MM.1S (cell line): ENCODE data around the gene KRT84.

Source experiments
- DNase-seq: peaks from one replicate; pipeline ENCODE4 v3.0.0-alpha.2; 2015
- H2AFZ ChIP-seq: fragments of 300-600 bp; sonication (generic); 2 replicates; pipeline ENCODE4 v1.6.0; 2016; ENCODE audit warnings: antibody characterized with exemption, low read length
- H3F3A ChIP-seq: fragments of 300-600 bp; sonication (generic); 2 replicates; pipeline ENCODE4 v1.6.1; 2016; ENCODE audit warnings: mild to moderate bottlenecking, antibody characterized with exemption, low read length, moderate library complexity, mixed read lengths; ENCODE audit not compliant: insufficient read depth
- H3K27ac ChIP-seq: fragments of 300-600 bp; sonication (generic); 2 replicates; pipeline ENCODE4 v1.5.1; 2016; ENCODE audit warnings: mild to moderate bottlenecking, low read length
- H3K27me3 ChIP-seq: fragments of 300-600 bp; sonication (generic); replicated peaks from 2 replicates; pipeline ENCODE4 v1.6.0; 2016; ENCODE audit warnings: low read length; ENCODE audit not compliant: insufficient read depth
- H3K36me3 ChIP-seq: fragments of 300-600 bp; sonication (generic); replicated peaks from 2 replicates; pipeline ENCODE4 v1.6.1; 2016; ENCODE audit warnings: mild to moderate bottlenecking, low read length, mixed read lengths; ENCODE audit not compliant: insufficient read depth
- H3K4me1 ChIP-seq: fragments of 300-600 bp; sonication (generic); 2 replicates; pipeline ENCODE4 v1.6.1; 2016; ENCODE audit warnings: low read length, mixed read lengths
- H3K4me2 ChIP-seq: fragments of 300-600 bp; sonication (generic); 2 replicates; pipeline ENCODE4 v1.6.0; 2016; ENCODE audit warnings: low read depth, low read length
- H3K4me3 ChIP-seq: fragments of 300-600 bp; sonication (generic); 2 replicates; pipeline ENCODE4 v1.5.1; 2016; ENCODE audit warnings: low read length, mixed read lengths
- H3K79me2 ChIP-seq: fragments of 300-600 bp; sonication (generic); 2 replicates; pipeline ENCODE4 v1.6.1; 2016; ENCODE audit warnings: mixed run types, low read length, mixed read lengths
- H3K9ac ChIP-seq: fragments of 300-600 bp; sonication (generic); 2 replicates; pipeline ENCODE4 v1.6.1; 2016; ENCODE audit warnings: low read length, mixed read lengths
- H3K9me2 ChIP-seq: fragments of 300-600 bp; sonication (generic); replicated peaks from 2 replicates; pipeline ENCODE4 v1.6.1; 2016; ENCODE audit warnings: mild to moderate bottlenecking, low read length, mixed read lengths; ENCODE audit not compliant: insufficient read depth
- H3K9me3 ChIP-seq: fragments of 300-600 bp; sonication (generic); replicated peaks from 2 replicates; pipeline ENCODE4 v1.6.1; 2016; ENCODE audit warnings: mild to moderate bottlenecking, low read length, mixed read lengths; ENCODE audit not compliant: insufficient read depth
- H4K20me1 ChIP-seq: fragments of 300-600 bp; sonication (generic); 2 replicates; pipeline ENCODE4 v1.6.1; 2016; ENCODE audit warnings: mild to moderate bottlenecking, low read length, moderate library complexity, mixed read lengths; ENCODE audit not compliant: insufficient read depth
- EZH2 ChIP-seq: fragments of 300-600 bp; sonication (generic); optimal IDR thresholded peaks from 2 replicates; pipeline ENCODE3; 2017; ENCODE audit warnings: low read depth, mild to moderate bottlenecking, antibody characterized with exemption, low read length, mixed read lengths
- EZH2phosphoT487 ChIP-seq: fragments of 300-600 bp; sonication (generic); IDR thresholded peaks from 2 replicates; pipeline ENCODE4 v1.6.1; 2018; ENCODE audit warnings: antibody characterized with exemption, low read length
- TF ChIP-seq, protein P1 (sequence below): fragments of 300-600 bp; sonication (generic); IDR thresholded peaks from 2 replicates; pipeline ENCODE4 v1.5.1; 2016; ENCODE audit warnings: antibody characterized with exemption, low read length, mixed read lengths

KRT84 gene

DNA sequence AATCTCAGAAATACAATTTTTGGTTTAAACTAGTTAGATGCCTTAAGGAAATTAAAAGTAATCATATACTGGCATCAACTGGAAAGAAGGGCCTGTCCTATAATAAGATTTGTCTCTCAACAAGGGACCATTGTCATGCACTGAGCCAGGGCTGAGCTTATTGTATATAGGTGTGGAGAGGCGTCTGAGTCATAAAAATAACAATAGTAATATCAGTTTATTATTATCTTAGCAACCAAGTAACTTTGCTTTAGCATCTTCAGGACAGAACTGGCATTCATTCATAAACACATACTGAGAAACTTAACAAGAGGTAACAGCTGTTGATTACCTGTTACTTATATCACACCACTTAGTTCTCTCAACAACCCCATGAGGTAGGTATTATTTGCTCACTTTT is 41.6 kb upstream of the KRT84 start:
- no peak overlapping the region for H3K27ac ChIP-seq
- H3K27me3 ChIP-seq: peaks cover 76% of the 10 kb centered on the region
- no peak overlapping the region for H3K9ac ChIP-seq
- no peak overlapping the region for H2AFZ ChIP-seq
- H3K36me3 ChIP-seq: no peaks in the 10 kb centered on the region
- no peak for DNase-seq
- no peaks in the 10 kb centered on the region for H3K9me3 ChIP-seq
- no peaks in the 10 kb centered on the region for H4K20me1 ChIP-seq
- TF ChIP-seq, protein P1, sequence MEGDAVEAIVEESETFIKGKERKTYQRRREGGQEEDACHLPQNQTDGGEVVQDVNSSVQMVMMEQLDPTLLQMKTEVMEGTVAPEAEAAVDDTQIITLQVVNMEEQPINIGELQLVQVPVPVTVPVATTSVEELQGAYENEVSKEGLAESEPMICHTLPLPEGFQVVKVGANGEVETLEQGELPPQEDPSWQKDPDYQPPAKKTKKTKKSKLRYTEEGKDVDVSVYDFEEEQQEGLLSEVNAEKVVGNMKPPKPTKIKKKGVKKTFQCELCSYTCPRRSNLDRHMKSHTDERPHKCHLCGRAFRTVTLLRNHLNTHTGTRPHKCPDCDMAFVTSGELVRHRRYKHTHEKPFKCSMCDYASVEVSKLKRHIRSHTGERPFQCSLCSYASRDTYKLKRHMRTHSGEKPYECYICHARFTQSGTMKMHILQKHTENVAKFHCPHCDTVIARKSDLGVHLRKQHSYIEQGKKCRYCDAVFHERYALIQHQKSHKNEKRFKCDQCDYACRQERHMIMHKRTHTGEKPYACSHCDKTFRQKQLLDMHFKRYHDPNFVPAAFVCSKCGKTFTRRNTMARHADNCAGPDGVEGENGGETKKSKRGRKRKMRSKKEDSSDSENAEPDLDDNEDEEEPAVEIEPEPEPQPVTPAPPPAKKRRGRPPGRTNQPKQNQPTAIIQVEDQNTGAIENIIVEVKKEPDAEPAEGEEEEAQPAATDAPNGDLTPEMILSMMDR: no peak
- no peak for TF ChIP-seq EZH2
- TF ChIP-seq EZH2phosphoT487: no peak
- no peak overlapping the region for H3K4me3 ChIP-seq
- no peak overlapping the region for H3K4me2 ChIP-seq
- H3F3A ChIP-seq: no peaks in the 10 kb centered on the region
- H3K4me1 ChIP-seq: no peaks in the 10 kb centered on the region
- no peaks in the 10 kb centered on the region for H3K79me2 ChIP-seq
- H3K9me2 ChIP-seq: no peaks in the 10 kb centered on the region

DNA sequence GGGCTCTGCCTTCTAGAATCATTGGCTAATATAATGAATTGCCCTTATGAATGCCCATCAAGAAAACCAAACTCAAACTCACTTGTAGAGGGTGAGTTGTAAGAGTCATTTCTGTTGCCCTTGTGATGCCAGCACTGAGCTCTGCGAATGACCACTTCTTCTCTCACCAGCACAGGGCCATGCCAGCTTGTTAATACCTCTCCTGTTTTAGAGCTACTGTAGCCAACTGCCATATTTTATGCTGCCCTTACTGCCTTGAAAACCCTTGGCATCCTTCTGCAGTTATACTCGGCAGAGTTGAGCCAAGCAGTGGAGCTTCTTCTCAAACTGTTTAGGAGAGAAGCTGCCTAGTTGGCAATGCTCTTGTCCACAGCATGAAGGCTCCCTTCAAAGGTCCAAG is 40.6 kb upstream of the KRT84 start:
- Histone ChIP-seq H3K9me3 (no peaks in the 10 kb centered on the region), H3K27ac (no peak overlapping the region), H3F3A (no peaks in the 10 kb centered on the region), H3K9me2 (no peaks in the 10 kb centered on the region), H4K20me1 (no peaks in the 10 kb centered on the region), H3K79me2 (no peaks in the 10 kb centered on the region), H3K4me1 (no peaks in the 10 kb centered on the region), H3K9ac (no peak overlapping the region), H3K4me2 (no peak overlapping the region), H2AFZ (no peak overlapping the region), H3K27me3 (peaks cover 65% of the 10 kb centered on the region), H3K36me3 (no peaks in the 10 kb centered on the region), H3K4me3 (no peak overlapping the region)
- DNase-seq: no peak
- TF ChIP-seq EZH2 (no peak), EZH2phosphoT487 (no peak)
- TF ChIP-seq, protein P1: no peak

DNA sequence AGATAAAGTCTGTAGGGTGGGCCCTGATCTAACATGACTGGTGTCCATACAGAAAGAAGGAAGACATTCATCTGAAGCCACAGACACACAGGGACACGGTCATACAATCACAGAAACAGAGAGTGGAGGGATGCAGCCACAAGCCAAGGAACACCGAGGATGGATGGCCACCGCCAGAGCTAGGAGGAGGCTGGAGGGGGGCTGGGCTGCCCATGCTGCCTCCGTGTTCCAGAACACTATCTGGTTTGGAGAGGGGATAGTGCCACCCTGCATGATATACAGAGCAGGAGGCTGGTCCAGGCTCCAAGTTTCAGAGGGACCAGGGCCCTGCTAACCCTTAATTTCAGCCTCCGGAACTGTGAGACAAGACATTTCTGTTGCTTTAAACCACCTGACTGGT is 40.0 kb upstream of the KRT84 start:
- no peaks in the 10 kb centered on the region for H3K79me2 ChIP-seq
- no peaks in the 10 kb centered on the region for H4K20me1 ChIP-seq
- no peak for TF ChIP-seq EZH2phosphoT487
- no peak for TF ChIP-seq EZH2
- TF ChIP-seq, protein P1: no peak
- H3K4me3 ChIP-seq: no peak overlapping the region
- no peak overlapping the region for H2AFZ ChIP-seq
- peaks cover 60% of the 10 kb centered on the region for H3K27me3 ChIP-seq
- H3K9me3 ChIP-seq: no peaks in the 10 kb centered on the region
- no peaks in the 10 kb centered on the region for H3K9me2 ChIP-seq
- H3K4me2 ChIP-seq: no peak overlapping the region
- no peaks in the 10 kb centered on the region for H3F3A ChIP-seq
- H3K9ac ChIP-seq: no peak overlapping the region
- no peak overlapping the region for H3K27ac ChIP-seq
- no peaks in the 10 kb centered on the region for H3K4me1 ChIP-seq
- no peaks in the 10 kb centered on the region for H3K36me3 ChIP-seq
- DNase-seq: no peak
